Coronary artery (tissue), 2 donors: Measurements from ENCODE around the gene LENG8.

Source experiments
- DNase-seq: peaks from one replicate; pipeline ENCODE4 v3.0.0-alpha.2; 2017; ENCODE audit warnings: low spot score
- H3K27ac ChIP-seq, 2 donors: fragments of 200-600 bp; sonication (generic); one replicate each; pipeline ENCODE4 v1.5.1; 2016 to 2019
- H3K4me3 ChIP-seq: fragments of 200-600 bp; sonication (generic); 2 replicates; pipeline ENCODE4 v1.5.1; 2016; ENCODE audit warnings: mild to moderate bottlenecking, moderate library complexity
- CTCF ChIP-seq: fragments of 200-600 bp; sonication (generic); IDR thresholded peaks from one replicate; pipeline ENCODE4 v1.5.1; 2019; ENCODE audit warnings: antibody characterized with exemption

The LENG8 gene

GRCh38 chr19:54424201-54424600, 24.8 kb upstream of the LENG8 start:
- Histone ChIP-seq H3K27ac (no peak overlapping the region), H3K4me3 (no peak overlapping the region)
- DNase-seq: no peak
- TF ChIP-seq CTCF: no peak

GRCh38 chr19:54424660-54425381, 24.2 kb upstream of the LENG8 start:
- H3K27ac ChIP-seq: no peak overlapping the region
- H3K4me3 ChIP-seq: no peak overlapping the region
- DNase-seq: no peak
- TF ChIP-seq CTCF: no peak

- no peak for TF ChIP-seq CTCF
- DNase-seq: no peak
- H3K4me3 ChIP-seq: no peak overlapping the region
- H3K27ac ChIP-seq: no peak overlapping the region
Observed at GRCh38 chr19:54425382-54425723, 23.6 kb upstream of the LENG8 start.

GRCh38 chr19:54426291-54426931, 22.6 kb upstream of the LENG8 start:
- Histone ChIP-seq H3K27ac (no peak overlapping the region), H3K4me3 (no peak overlapping the region)
- no peak for TF ChIP-seq CTCF
- no peak for DNase-seq

GRCh38 chr19:54427586-54427985, 21.4 kb upstream of the LENG8 start:
- no peak for TF ChIP-seq CTCF
- H3K4me3 ChIP-seq: no peak overlapping the region
- DNase-seq: no peak
- H3K27ac ChIP-seq: no peak overlapping the region

GRCh38 chr19:54428323-54429175, 20.4 kb upstream of the LENG8 start:
- Histone ChIP-seq H3K27ac (no peak overlapping the region), H3K4me3 (no peak overlapping the region)
- no peak for TF ChIP-seq CTCF
- no peak for DNase-seq
